CD4-positive, CD25-positive, alpha-beta regulatory T cell (primary cell): ENCODE data around the gene TBCK. TPM values are rescaled to one million over a fixed set of nuclear protein-coding genes. Genes with fewer than 3 reads are reported as not detected.
"Not testable (repeated sequence)": the region's sequence is repeated elsewhere in the genome, so short reads cannot be mapped to it uniquely, and the experiment has no call there.

ENCODE experiments used
- ATAC-seq, 2 donors: fragments of 150-1000 bp; cut with Tn5 transposase; one replicate each; pipeline ENCODE4 v1.10.0; 2021; ENCODE audit warnings: low read depth in 2 of 2, moderate number of reproducible peaks in 2 of 2, moderate library complexity in 1 of 2
- DNase-seq, 3 donors: peaks; one replicate each; pipeline versions ENCODE4 v3.0.0 to v3.0.0-alpha.2; 2012 to 2022; ENCODE audit warnings: mixed read lengths in 1 of 3
- H3K27ac ChIP-seq: one replicate; pipeline ENCODE4 v1.7.0; 2013; ENCODE audit warnings: mild to moderate bottlenecking, low read length; ENCODE audit not compliant: insufficient read depth, poor library complexity, severe bottlenecking
- H3K27me3 ChIP-seq: one replicate; pipeline ENCODE4 v1.7.0; 2013; ENCODE audit warnings: low read length; ENCODE audit not compliant: control insufficient read depth, insufficient read depth
- H3K36me3 ChIP-seq: one replicate; pipeline ENCODE4 v1.7.0; 2013; ENCODE audit warnings: mild to moderate bottlenecking, low read length, moderate library complexity; ENCODE audit not compliant: control insufficient read depth, insufficient read depth
- H3K4me1 ChIP-seq: 2 replicates; pipeline ENCODE4 v1.7.0; 2013; ENCODE audit warnings: mild to moderate bottlenecking, low read length; ENCODE audit not compliant: insufficient read depth, control insufficient read depth, poor library complexity, severe bottlenecking
- H3K4me3 ChIP-seq: one replicate; pipeline ENCODE4 v1.7.0; 2013; ENCODE audit warnings: low read depth, mild to moderate bottlenecking, low read length, moderate library complexity
- H3K9me3 ChIP-seq, 2 experiments: 1 replicate in 1 of 2; 2 replicates in 1 of 2; pipeline ENCODE4 v1.7.0; 2013; ENCODE audit warnings: low read length in 2 of 2, mild to moderate bottlenecking in 1 of 2, moderate library complexity in 1 of 2; ENCODE audit not compliant: control insufficient read depth in 2 of 2
- H3K27ac Mint-ChIP-seq, 3 donors: one replicate each; pipeline ENCODE4 v1.8.0; 2020 to 2022; ENCODE audit warnings: mild to moderate bottlenecking in 3 of 3, mixed read lengths in 3 of 3, moderate library complexity in 2 of 3
- H3K27me3 Mint-ChIP-seq: one replicate; pipeline ENCODE4 v1.8.0; 2022; ENCODE audit warnings: mild to moderate bottlenecking, mixed read lengths
- H3K36me3 Mint-ChIP-seq: one replicate; pipeline ENCODE4 v1.8.0; 2020; ENCODE audit warnings: mixed read lengths
- H3K4me1 Mint-ChIP-seq, 4 donors: one replicate each; pipeline ENCODE4 v1.8.0; 2020 to 2022; ENCODE audit warnings: mixed read lengths in 4 of 4, mild to moderate bottlenecking in 1 of 4
- H3K4me3 Mint-ChIP-seq, 4 donors: one replicate each; pipeline ENCODE4 v1.8.0; 2020 to 2022; ENCODE audit warnings: mild to moderate bottlenecking in 4 of 4, mixed read lengths in 4 of 4, moderate library complexity in 3 of 4
- H3K9me3 Mint-ChIP-seq, 7 donors: one replicate each; pipeline ENCODE4 v1.8.0; 2020 to 2022; ENCODE audit warnings: mixed read lengths in 7 of 7, mild to moderate bottlenecking in 3 of 7, moderate library complexity in 2 of 7
- polyA plus RNA-seq, 4 donors: library from polyadenylated mRNA; unstranded; fragments of 300-500 nt; fragmentation: Illumina TruSeq; gene quantifications; one replicate each; pipeline ENCODE4 v1.2.3, GENCODE V29; 2021
- total RNA-seq: library from RNA; stranded (reverse); gene quantifications from one replicate; pipeline ENCODE4 v1.2.3, GENCODE V29; 2022

Gene TBCK
- total and polyA plus RNA-seq, 5 donors from 2014 or later = 10.9 to 47.1 (median 24.8) TPM

DNA sequence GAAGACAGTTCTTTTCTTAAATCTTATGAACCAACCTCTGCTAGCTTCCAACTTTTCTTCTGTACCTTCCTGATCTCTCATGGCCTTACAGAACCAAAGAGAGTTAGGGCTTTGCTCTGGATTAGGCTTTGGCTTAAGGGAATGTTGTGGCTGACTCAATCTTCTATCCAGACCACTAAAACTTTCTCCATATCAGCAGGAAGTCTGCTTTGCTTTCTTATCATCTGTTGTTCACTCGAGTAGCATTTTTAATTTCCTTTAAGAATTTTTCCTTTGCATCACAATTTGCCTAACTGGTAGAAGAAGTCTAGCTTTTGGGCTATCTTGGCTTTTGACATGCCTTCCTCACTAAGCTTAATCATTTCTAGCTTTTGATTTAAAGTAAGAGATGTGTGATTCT, 167.0 kb downstream of the TBCK start:
- no peak for DNase-seq
- H3K36me3 ChIP-seq = no peaks in the 10 kb centered on the region
- Mint-ChIP-seq H3K4me1 (peaks cover 0 to 5% (median 0%) of the 10 kb centered on the region in 4 donors), H3K27ac (no peak overlapping the region), H3K27me3 (peaks cover 4% of the 10 kb centered on the region), H3K4me3 (no peak overlapping the region), H3K36me3 (peaks cover 46% of the 10 kb centered on the region), H3K9me3 (peaks cover 8 to 49% (median 15%) of the 10 kb centered on the region in 7 donors)
- no peak for ATAC-seq
- H3K4me3 ChIP-seq = no peak overlapping the region
- no peak overlapping the region for H3K27ac ChIP-seq
- no peaks in the 10 kb centered on the region for H3K27me3 ChIP-seq
- H3K9me3 ChIP-seq = peaks cover 4 to 15% of the 10 kb centered on the region in 2 experiments
- no peaks in the 10 kb centered on the region for H3K4me1 ChIP-seq

DNA sequence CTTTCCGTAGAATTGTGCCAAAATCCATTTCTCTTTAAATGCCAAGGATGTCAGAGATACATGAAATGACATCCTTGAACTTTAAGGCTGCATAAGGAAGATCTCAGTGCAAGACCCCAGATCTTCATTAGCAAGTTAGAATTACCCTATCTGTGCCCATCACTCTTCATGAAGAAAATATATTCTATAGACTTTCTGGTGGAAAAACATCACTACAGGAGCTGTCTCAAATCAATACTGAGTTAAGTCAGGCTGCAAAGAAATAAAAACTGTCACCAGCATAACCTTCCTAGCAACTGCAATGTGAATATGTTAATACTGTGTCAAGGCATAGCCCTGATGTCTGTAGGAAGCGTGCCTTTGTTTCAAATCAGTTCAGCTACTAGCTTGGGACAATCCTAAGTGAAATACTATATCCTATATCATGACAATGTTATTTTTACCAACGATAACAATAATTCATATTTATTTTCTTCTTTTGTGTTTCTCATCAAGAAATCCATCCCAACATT, 173.3 kb downstream of the TBCK start:
- Histone ChIP-seq H3K4me1 (no peaks in the 10 kb centered on the region), H3K27ac (no peak overlapping the region), H3K4me3 (no peak overlapping the region), H3K9me3 (no peaks in the 10 kb centered on the region), H3K27me3 (no peaks in the 10 kb centered on the region), H3K36me3 (no peaks in the 10 kb centered on the region)
- peaks cover 35% of the 10 kb centered on the region for H3K36me3 Mint-ChIP-seq
- peaks cover 0 to 16% (median 8%) of the 10 kb centered on the region in 7 donors for H3K9me3 Mint-ChIP-seq
- no peak overlapping the region for H3K4me3 Mint-ChIP-seq
- H3K4me1 Mint-ChIP-seq = peaks cover 0 to 2% (median 0%) of the 10 kb centered on the region in 4 donors
- no peak overlapping the region for H3K27ac Mint-ChIP-seq
- DNase-seq (no peak), ATAC-seq (no peak)
- no peaks in the 10 kb centered on the region for H3K27me3 Mint-ChIP-seq

DNA sequence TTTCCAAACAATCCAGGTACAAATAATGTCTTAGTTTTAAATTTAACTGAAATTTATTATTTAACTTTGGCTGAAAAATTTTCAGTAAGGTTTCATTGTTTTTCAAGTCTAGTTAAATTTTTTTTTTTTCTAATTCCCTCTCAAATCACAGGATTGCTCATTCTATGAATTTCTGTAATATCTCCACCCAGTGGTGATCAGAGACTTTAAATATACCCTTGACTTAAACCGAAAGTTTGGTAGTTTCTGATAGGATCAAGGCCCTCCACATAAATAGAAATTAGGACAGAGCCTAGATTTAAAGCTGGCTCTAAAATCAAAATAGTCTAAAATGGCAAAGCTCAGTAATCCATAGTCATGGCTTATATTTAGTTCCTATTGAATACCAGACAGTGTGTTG, 175.4 kb downstream of the TBCK start:
- no peak overlapping the region for H3K27ac ChIP-seq
- no peaks in the 10 kb centered on the region for H3K36me3 ChIP-seq
- Mint-ChIP-seq H3K36me3 (peaks cover 17% of the 10 kb centered on the region), H3K4me3 (no peak overlapping the region), H3K27me3 (no peaks in the 10 kb centered on the region), H3K9me3 (peaks cover 0 to under 1% (median 0%) of the 10 kb centered on the region in 7 donors), H3K27ac (no peak overlapping the region), H3K4me1 (peaks cover 0 to 6% (median 2%) of the 10 kb centered on the region in 4 donors)
- no peaks in the 10 kb centered on the region for H3K4me1 ChIP-seq
- DNase-seq = no peak
- ATAC-seq = no peak
- H3K9me3 ChIP-seq = no peaks in the 10 kb centered on the region
- H3K27me3 ChIP-seq = no peaks in the 10 kb centered on the region
- no peak overlapping the region for H3K4me3 ChIP-seq

DNA sequence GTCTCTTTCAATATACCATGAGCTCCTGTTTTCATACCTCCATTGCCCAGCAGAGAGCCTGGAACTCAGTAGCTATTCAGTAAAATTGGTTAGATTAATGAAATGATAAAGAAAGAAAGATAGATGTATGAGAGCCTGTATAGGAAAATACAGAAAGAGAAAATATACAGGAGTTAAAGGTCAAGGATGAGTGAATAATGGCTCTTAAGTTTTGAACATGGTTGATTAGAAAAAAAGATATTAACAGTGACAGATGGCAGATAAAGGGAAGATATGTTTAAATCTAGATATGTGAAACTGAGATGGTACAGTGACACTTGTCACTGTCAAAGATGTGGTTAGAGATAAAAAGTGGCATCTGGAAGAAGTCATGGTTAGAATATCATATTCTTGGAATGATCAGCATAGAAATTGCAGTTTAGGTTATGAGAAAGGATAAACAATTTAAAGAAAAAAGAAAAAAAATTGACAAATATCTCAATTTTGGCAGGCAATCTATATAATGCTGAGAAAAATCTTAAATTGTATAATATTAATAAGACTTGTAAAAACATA, 179.2 kb downstream of the TBCK start:
- no peak overlapping the region for H3K27ac Mint-ChIP-seq
- H3K4me1 Mint-ChIP-seq = peaks cover 0 to 5% (median 2%) of the 10 kb centered on the region in 4 donors
- Histone ChIP-seq H3K36me3 (peaks cover 3% of the 10 kb centered on the region), H3K27me3 (no peaks in the 10 kb centered on the region), H3K27ac (no peak overlapping the region), H3K4me1 (no peaks in the 10 kb centered on the region), H3K9me3 (peaks cover 0 to 5% of the 10 kb centered on the region in 2 experiments), H3K4me3 (no peak overlapping the region)
- no peaks in the 10 kb centered on the region for H3K27me3 Mint-ChIP-seq
- peaks cover 26% of the 10 kb centered on the region for H3K36me3 Mint-ChIP-seq
- no peak for ATAC-seq
- no peak overlapping the region for H3K4me3 Mint-ChIP-seq
- DNase-seq = no peak
- peaks cover 0 to 10% (median 3%) of the 10 kb centered on the region in 7 donors for H3K9me3 Mint-ChIP-seq

DNA sequence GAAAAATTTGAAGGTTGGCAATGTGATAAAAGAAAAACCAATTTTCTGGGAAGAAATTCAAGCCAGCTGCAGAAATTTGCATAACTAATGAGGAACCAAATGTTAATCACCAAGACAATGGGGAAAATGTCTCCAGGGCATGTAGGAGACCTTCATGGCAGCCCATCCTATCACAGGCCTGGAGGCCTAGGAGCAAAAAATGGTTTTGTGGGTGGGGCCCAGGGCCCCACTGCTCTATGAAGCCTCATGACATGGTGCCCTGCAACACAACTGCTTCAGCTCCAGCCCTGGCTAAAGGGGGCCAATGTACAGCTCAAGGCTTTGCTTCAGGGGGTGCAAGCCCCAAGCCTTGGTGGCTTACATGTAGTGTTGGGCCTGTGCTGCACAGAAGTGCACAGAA, 184.0 kb downstream of the TBCK start:
- H3K9me3 ChIP-seq = peaks cover 0 to 5% of the 10 kb centered on the region in 2 experiments
- peaks cover 3% of the 10 kb centered on the region for H3K36me3 ChIP-seq
- H3K4me1 Mint-ChIP-seq = peaks cover 0 to 5% (median 2%) of the 10 kb centered on the region in 4 donors
- no peak for ATAC-seq
- H3K4me1 ChIP-seq = no peaks in the 10 kb centered on the region
- H3K27me3 ChIP-seq = no peaks in the 10 kb centered on the region
- peaks cover 30% of the 10 kb centered on the region for H3K36me3 Mint-ChIP-seq
- no peak overlapping the region for H3K4me3 Mint-ChIP-seq
- no peak for DNase-seq
- no peak overlapping the region for H3K27ac Mint-ChIP-seq
- peaks cover 0 to 15% (median 5%) of the 10 kb centered on the region in 7 donors for H3K9me3 Mint-ChIP-seq
- H3K27me3 Mint-ChIP-seq = no peaks in the 10 kb centered on the region
- no peak overlapping the region for H3K4me3 ChIP-seq
- H3K27ac ChIP-seq = no peak overlapping the region

DNA sequence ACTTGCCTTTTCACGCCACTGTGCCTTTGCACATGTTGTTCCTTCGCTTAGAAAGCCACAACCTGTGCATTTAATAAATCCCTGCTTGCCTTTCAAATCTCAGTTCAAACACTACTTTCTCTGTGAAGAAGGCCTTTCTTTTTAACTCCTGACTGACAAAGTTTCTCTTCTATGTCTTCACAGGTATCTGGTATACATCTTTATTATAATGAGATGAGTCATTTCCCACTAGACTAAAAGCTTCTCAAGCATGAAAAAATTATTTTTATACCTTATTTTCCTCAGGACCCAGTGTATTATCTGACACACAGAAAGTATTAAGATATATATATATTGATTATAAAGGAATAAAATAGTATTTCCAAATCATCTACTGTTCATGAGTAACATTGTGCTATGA, 189.9 kb downstream of the TBCK start:
- Histone ChIP-seq H3K27ac (no peak overlapping the region), H3K9me3 (no peaks in the 10 kb centered on the region), H3K36me3 (no peaks in the 10 kb centered on the region), H3K4me3 (no peak overlapping the region), H3K4me1 (no peaks in the 10 kb centered on the region), H3K27me3 (no peaks in the 10 kb centered on the region)
- no peak overlapping the region for H3K27ac Mint-ChIP-seq
- DNase-seq (no peak), ATAC-seq (no peak)
- peaks cover 0 to 2% (median under 1%) of the 10 kb centered on the region in 4 donors for H3K4me1 Mint-ChIP-seq
- peaks cover 16% of the 10 kb centered on the region for H3K36me3 Mint-ChIP-seq
- H3K27me3 Mint-ChIP-seq = no peaks in the 10 kb centered on the region
- no peak overlapping the region for H3K4me3 Mint-ChIP-seq
- H3K9me3 Mint-ChIP-seq = peaks cover 0 to 6% (median 2%) of the 10 kb centered on the region in 7 donors

DNA sequence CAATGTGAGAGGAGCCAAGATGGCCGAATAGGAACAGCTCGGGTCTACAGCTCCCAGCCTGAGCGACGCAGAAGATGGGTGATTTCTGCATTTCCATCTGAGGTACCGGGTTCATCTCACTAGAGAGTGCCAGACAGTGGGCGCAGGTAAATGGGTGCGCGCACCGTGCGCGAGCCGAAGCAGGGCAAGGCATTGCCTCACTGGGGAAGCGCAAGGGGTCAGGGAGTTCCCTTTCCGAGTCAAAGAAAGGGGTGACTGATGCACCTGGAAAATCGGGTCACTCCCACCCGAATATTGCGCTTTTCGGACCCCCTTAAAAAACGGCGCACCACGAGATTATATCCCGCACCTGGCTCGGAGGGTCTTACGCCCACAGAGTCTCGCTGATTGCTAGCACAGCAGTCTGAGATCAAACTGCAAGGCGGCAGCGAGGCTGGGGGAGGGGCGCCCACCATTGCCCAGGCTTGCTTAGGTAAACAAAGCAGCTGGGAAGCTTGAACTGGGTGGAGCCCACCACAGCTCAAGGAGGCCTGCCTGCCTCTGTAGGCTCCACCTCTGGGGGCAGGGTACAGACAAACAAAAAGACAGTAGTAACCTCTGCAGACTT, 196.0 kb downstream of the TBCK start:
- H3K27ac ChIP-seq, H3K4me3 Mint-ChIP-seq, H3K4me1 Mint-ChIP-seq, DNase-seq, H3K27me3 Mint-ChIP-seq, H3K27ac Mint-ChIP-seq, H3K4me3 ChIP-seq, H3K4me1 ChIP-seq, ATAC-seq, H3K27me3 ChIP-seq, H3K9me3 ChIP-seq, H3K9me3 Mint-ChIP-seq: not testable (repeated sequence)
- peaks cover 22% of the 10 kb centered on the region for H3K36me3 Mint-ChIP-seq
- peaks cover 10% of the 10 kb centered on the region for H3K36me3 ChIP-seq

DNA sequence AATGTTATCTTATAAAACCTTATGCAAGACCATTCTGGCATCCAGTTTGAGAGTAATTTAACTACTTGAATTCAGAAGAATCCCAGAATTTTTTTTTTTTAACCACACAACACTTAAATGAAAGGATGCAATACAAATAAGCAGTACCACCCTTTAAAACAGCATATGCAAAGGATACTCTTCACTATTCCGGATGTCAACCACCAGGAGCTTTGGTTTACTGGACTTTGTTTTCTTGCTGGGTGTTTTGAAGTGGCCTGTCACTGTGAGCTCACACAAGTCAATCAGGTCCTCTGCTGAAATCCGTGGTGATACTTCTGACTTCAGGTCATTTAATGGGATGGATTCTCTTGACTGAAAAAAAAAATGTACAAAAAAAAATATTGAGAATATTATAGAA, 200.0 kb downstream of the TBCK start:
- H3K4me1 ChIP-seq = no peaks in the 10 kb centered on the region
- no peak overlapping the region for H3K4me3 Mint-ChIP-seq
- peaks cover 57% of the 10 kb centered on the region for H3K36me3 Mint-ChIP-seq
- no peak for DNase-seq
- no peak for ATAC-seq
- no peak overlapping the region for H3K4me3 ChIP-seq
- peaks cover 37% of the 10 kb centered on the region for H3K36me3 ChIP-seq
- peaks cover 1 to 27% (median 14%) of the 10 kb centered on the region in 7 donors for H3K9me3 Mint-ChIP-seq
- no peak overlapping the region for H3K27ac Mint-ChIP-seq
- no peak overlapping the region for H3K27ac ChIP-seq
- no peaks in the 10 kb centered on the region for H3K27me3 ChIP-seq
- H3K27me3 Mint-ChIP-seq = no peaks in the 10 kb centered on the region
- H3K9me3 ChIP-seq = peaks cover 12 to 20% of the 10 kb centered on the region in 2 experiments
- H3K4me1 Mint-ChIP-seq = peaks cover 0 to 4% (median 3%) of the 10 kb centered on the region in 4 donors
